Measurements from ENCODE around the gene FRRS1. TPM values are rescaled to one million over a fixed set of nuclear protein-coding genes. Genes with fewer than 3 reads are reported as not detected.
A peak's percentile ranks its signal among the peaks of the same experiment; 100 is the strongest.

The FRRS1 gene
- total RNA-seq, 1 donor, result 23.2 TPM

- TF ChIP-seq CTCF (IDR thresholded peaks at IDR 0.05; ENCODE audit: extremely low read depth, low read depth, low read length), result peak; percentile 90
- H3K36me3 ChIP-seq (ENCODE audit: insufficient read depth, low read length), result no peaks in the 10 kb centered on the region
Observed at GRCh38 chr1:99707535-99708142, 58.8 kb downstream of the FRRS1 start.

GRCh38 chr1:99705385-99705784 is 61.0 kb downstream of the FRRS1 start:
- DNase-seq (ENCODE audit: insufficient read length, low spot score, missing footprints), result no peak
- Histone ChIP-seq H3K9me3 (ENCODE audit: low read depth, low read length) (no peaks in the 10 kb centered on the region), H3K27me3 (ENCODE audit: insufficient read depth, low read length) (no peaks in the 10 kb centered on the region), H3K4me2 (ENCODE audit: insufficient read depth, low read length) (no peak overlapping the region), H3K79me2 (ENCODE audit: insufficient read depth, low read length) (no peaks in the 10 kb centered on the region), H2AFZ (ENCODE audit: low read length) (no peak overlapping the region), H3K4me3 (ENCODE audit: insufficient read depth, low read length) (no peak overlapping the region), H3K4me1 (ENCODE audit: insufficient read depth, low read length) (no peaks in the 10 kb centered on the region), H3K36me3 (ENCODE audit: insufficient read depth, low read length) (no peaks in the 10 kb centered on the region), H4K20me1 (ENCODE audit: insufficient read depth, low read length) (no peaks in the 10 kb centered on the region), H3K27ac (ENCODE audit: low read depth, low read length) (no peak overlapping the region)
- no peak for TF ChIP-seq CTCF (IDR thresholded peaks at IDR 0.05; ENCODE audit: extremely low read depth, low read depth, low read length)

More at GRCh38 chr1:99707535-99708142, 58.8 kb downstream of the FRRS1 start:
- DNase-seq (ENCODE audit: insufficient read length, low spot score, missing footprints), result peak; percentile 81
- no peak overlapping the region for H3K27ac ChIP-seq (ENCODE audit: low read depth, low read length)
- H3K4me1 ChIP-seq (ENCODE audit: insufficient read depth, low read length), result no peaks in the 10 kb centered on the region
- H3K9me3 ChIP-seq (ENCODE audit: low read depth, low read length), result no peaks in the 10 kb centered on the region
- H2AFZ ChIP-seq (ENCODE audit: low read length), result no peak overlapping the region
- no peak overlapping the region for H3K4me2 ChIP-seq (ENCODE audit: insufficient read depth, low read length)
- H4K20me1 ChIP-seq (ENCODE audit: insufficient read depth, low read length), result no peaks in the 10 kb centered on the region
- no peaks in the 10 kb centered on the region for H3K27me3 ChIP-seq (ENCODE audit: insufficient read depth, low read length)
- H3K79me2 ChIP-seq (ENCODE audit: insufficient read depth, low read length), result no peaks in the 10 kb centered on the region
- H3K4me3 ChIP-seq (ENCODE audit: insufficient read depth, low read length), result no peak overlapping the region

DNA sequence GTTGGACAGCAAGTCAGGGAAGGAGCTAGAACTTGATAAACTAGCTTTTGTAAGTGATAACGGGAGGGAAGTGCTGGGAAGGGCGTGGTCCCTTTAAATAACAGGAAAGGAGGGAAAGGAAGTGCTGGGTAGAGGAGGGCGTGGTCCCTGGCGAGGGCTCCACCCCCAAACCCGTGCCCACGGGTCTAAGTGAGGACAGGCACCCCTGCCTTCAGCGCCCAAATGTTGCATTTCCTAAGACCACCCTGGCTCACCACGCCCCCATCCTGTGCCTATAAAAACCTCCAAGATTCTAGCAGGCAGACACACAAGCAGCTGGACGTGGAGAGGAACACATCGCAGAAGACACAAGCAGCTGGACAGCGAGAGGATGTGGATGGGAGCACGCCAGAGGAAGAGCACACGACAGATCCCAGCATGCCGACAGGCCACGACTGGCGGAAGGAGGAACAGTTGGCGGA is 62.0 kb downstream of the FRRS1 start:
- no peak overlapping the region for H3K4me2 ChIP-seq (ENCODE audit: insufficient read depth, low read length)
- H3K9me3 ChIP-seq (ENCODE audit: low read depth, low read length), result no peaks in the 10 kb centered on the region
- no peaks in the 10 kb centered on the region for H4K20me1 ChIP-seq (ENCODE audit: insufficient read depth, low read length)
- no peak overlapping the region for H3K4me3 ChIP-seq (ENCODE audit: insufficient read depth, low read length)
- no peak for TF ChIP-seq CTCF (IDR thresholded peaks at IDR 0.05; ENCODE audit: extremely low read depth, low read depth, low read length)
- no peak overlapping the region for H3K27ac ChIP-seq (ENCODE audit: low read depth, low read length)
- H3K36me3 ChIP-seq (ENCODE audit: insufficient read depth, low read length), result no peaks in the 10 kb centered on the region
- no peak for DNase-seq (ENCODE audit: insufficient read length, low spot score, missing footprints)
- H3K4me1 ChIP-seq (ENCODE audit: insufficient read depth, low read length), result no peaks in the 10 kb centered on the region
- no peak overlapping the region for H2AFZ ChIP-seq (ENCODE audit: low read length)
- H3K27me3 ChIP-seq (ENCODE audit: insufficient read depth, low read length), result no peaks in the 10 kb centered on the region
- no peaks in the 10 kb centered on the region for H3K79me2 ChIP-seq (ENCODE audit: insufficient read depth, low read length)

GRCh38 chr1:99702221-99702620 is 64.2 kb downstream of the FRRS1 start:
- no peaks in the 10 kb centered on the region for H3K9me3 ChIP-seq (ENCODE audit: low read depth, low read length)
- DNase-seq (ENCODE audit: insufficient read length, low spot score, missing footprints), result no peak
- H3K4me3 ChIP-seq (ENCODE audit: insufficient read depth, low read length), result no peak overlapping the region

More at GRCh38 chr1:99702221-99702620, 64.2 kb downstream of the FRRS1 start:
- no peak overlapping the region for H2AFZ ChIP-seq (ENCODE audit: low read length)
- no peaks in the 10 kb centered on the region for H3K4me1 ChIP-seq (ENCODE audit: insufficient read depth, low read length)
- no peak overlapping the region for H3K4me2 ChIP-seq (ENCODE audit: insufficient read depth, low read length)
- no peaks in the 10 kb centered on the region for H3K36me3 ChIP-seq (ENCODE audit: insufficient read depth, low read length)
- H3K27ac ChIP-seq (ENCODE audit: low read depth, low read length), result no peak overlapping the region
- TF ChIP-seq CTCF (IDR thresholded peaks at IDR 0.05; ENCODE audit: extremely low read depth, low read depth, low read length), result no peak
- no peaks in the 10 kb centered on the region for H4K20me1 ChIP-seq (ENCODE audit: insufficient read depth, low read length)
- H3K79me2 ChIP-seq (ENCODE audit: insufficient read depth, low read length), result no peaks in the 10 kb centered on the region
- no peaks in the 10 kb centered on the region for H3K27me3 ChIP-seq (ENCODE audit: insufficient read depth, low read length)
